Spleen (tissue), 7 donors: ENCODE results near the gene ATP5F1A.

ENCODE experiments used
- POLR2A ChIP-seq, 3 donors: fragments of 450-650 bp; IDR thresholded peaks; one replicate each; pipeline ENCODE4 v1.5.1; 2017; ENCODE audit warnings: antibody characterized with exemption in 3 of 3, mild to moderate bottlenecking in 1 of 3
- TF ChIP-seq, protein P1 (sequence below), 11 experiments: fragments of 200-600 bp in 7 of 11; fragments of 450-650 bp in 4 of 11; sonication (generic) in 4 of 11; IDR thresholded peaks in 8 of 11; conservative IDR thresholded peaks in 3 of 11; 1 replicate in 7 of 11; 2 replicates in 4 of 11; pipeline versions ENCODE4 v1.4.0 to v1.8.0; 2016 to 2021; ENCODE audit warnings: antibody characterized with exemption in 11 of 11, inconsistent platforms in 4 of 11, mild to moderate bottlenecking in 1 of 11
- donor health status: DM: no; HTN: no; CAD: no; lungs with moderate emphysema.
- donor health status: DM: no; HTN: no; CAD: no.
- donor health status: DM: no; HTN: no; CAD: no.

GRCh38 chr18:46040747-46041104 is 57.4 kb downstream of the ATP5F1A start:
- TF ChIP-seq, protein P1, sequence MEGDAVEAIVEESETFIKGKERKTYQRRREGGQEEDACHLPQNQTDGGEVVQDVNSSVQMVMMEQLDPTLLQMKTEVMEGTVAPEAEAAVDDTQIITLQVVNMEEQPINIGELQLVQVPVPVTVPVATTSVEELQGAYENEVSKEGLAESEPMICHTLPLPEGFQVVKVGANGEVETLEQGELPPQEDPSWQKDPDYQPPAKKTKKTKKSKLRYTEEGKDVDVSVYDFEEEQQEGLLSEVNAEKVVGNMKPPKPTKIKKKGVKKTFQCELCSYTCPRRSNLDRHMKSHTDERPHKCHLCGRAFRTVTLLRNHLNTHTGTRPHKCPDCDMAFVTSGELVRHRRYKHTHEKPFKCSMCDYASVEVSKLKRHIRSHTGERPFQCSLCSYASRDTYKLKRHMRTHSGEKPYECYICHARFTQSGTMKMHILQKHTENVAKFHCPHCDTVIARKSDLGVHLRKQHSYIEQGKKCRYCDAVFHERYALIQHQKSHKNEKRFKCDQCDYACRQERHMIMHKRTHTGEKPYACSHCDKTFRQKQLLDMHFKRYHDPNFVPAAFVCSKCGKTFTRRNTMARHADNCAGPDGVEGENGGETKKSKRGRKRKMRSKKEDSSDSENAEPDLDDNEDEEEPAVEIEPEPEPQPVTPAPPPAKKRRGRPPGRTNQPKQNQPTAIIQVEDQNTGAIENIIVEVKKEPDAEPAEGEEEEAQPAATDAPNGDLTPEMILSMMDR (IDR thresholded peaks at IDR 0.05 in 8 of 11, conservative IDR thresholded peaks at IDR 0.05 in 3 of 11): no peak
- no peak for TF ChIP-seq POLR2A (IDR thresholded peaks at IDR 0.05)
